Renal pelvis (tissue), 4 donors: Measurements from ENCODE around the gene COL12A1. TPM values are rescaled to one million over a fixed set of nuclear protein-coding genes. Genes with fewer than 3 reads are reported as not detected.
A peak's percentile ranks its signal among the peaks of the same experiment; 100 is the strongest.

ENCODE experiments used
- DNase-seq: peaks from one replicate; pipeline ENCODE4 v3.0.0-alpha.2; 2013
- polyA plus RNA-seq, 3 donors: library from polyadenylated mRNA; unstranded; fragments of 120-200 nt; gene quantifications; one replicate each; pipeline ENCODE4 v1.2.1, GENCODE V29; 2013; ENCODE audit not compliant: insufficient read length in 3 of 3

COL12A1 gene
- polyA plus RNA-seq, 3 donors: 54.9 to 74.1 (median 68.6) TPM

- no peak for DNase-seq
These were observed 9.4 kb upstream of the COL12A1 start for GRCh38 chr6:75215291-75215690.

GRCh38 chr6:75213732-75214131 is 7.9 kb upstream of the COL12A1 start:
- DNase-seq: no peak

- no peak for DNase-seq
These were observed 7.3 kb upstream of the COL12A1 start for GRCh38 chr6:75213112-75213511.

GRCh38 chr6:75211920-75212590 is 6.2 kb upstream of the COL12A1 start:
- DNase-seq: no peak

- DNase-seq: no peak
These were observed 5.3 kb upstream of the COL12A1 start for GRCh38 chr6:75210885-75211739.

GRCh38 chr6:75209184-75209723 is 3.4 kb upstream of the COL12A1 start:
- no peak for DNase-seq

GRCh38 chr6:75208298-75209183 is 2.7 kb upstream of the COL12A1 start:
- DNase-seq: peak; percentile 85

- DNase-seq: no peak
These were observed 906 bp upstream of the COL12A1 start for GRCh38 chr6:75206576-75207342.

- DNase-seq: no peak
These were observed 686 bp downstream of the COL12A1 start for GRCh38 chr6:75204959-75205775.

GRCh38 chr6:75204217-75204958 is 1.5 kb downstream of the COL12A1 start:
- peak; percentile 86 for DNase-seq

GRCh38 chr6:75203721-75204120 is 2.1 kb downstream of the COL12A1 start:
- no peak for DNase-seq

GRCh38 chr6:75202676-75203131 is 3.1 kb downstream of the COL12A1 start:
- no peak for DNase-seq

- DNase-seq: no peak
These were observed 3.8 kb downstream of the COL12A1 start for GRCh38 chr6:75201901-75202672.

GRCh38 chr6:75201021-75201420 is 4.8 kb downstream of the COL12A1 start:
- no peak for DNase-seq

- DNase-seq: no peak
These were observed 6.0 kb downstream of the COL12A1 start for GRCh38 chr6:75199889-75200288.

GRCh38 chr6:75196081-75196687 is 9.7 kb downstream of the COL12A1 start:
- DNase-seq: no peak

GRCh38 chr6:75188221-75188925 is 17.5 kb downstream of the COL12A1 start:
- no peak for DNase-seq
